Right renal cortex interstitium (tissue), 3 donors: ENCODE results near the gene ARHGEF10L. TPM values are rescaled to one million over a fixed set of nuclear protein-coding genes. Genes with fewer than 3 reads are reported as not detected.

Experiments used
- DNase-seq, 3 donors: peaks; one replicate each; pipeline ENCODE4 v3.0.0-alpha.2; 2013; ENCODE audit warnings: low read depth in 3 of 3, low spot score in 2 of 3
- polyA plus RNA-seq, 3 donors: library from polyadenylated mRNA; unstranded; fragments of 120-200 nt; gene quantifications; one replicate each; pipeline ENCODE4 v1.2.1, GENCODE V29; 2013; ENCODE audit not compliant: insufficient read length in 3 of 3

ARHGEF10L gene
- polyA plus RNA-seq, 3 donors = 35.7 to 41.5 (median 36.5) TPM

GRCh38 chr1:17629460-17629859, 90.0 kb downstream of the ARHGEF10L start:
- no peak for DNase-seq

- no peak for DNase-seq
Observed at GRCh38 chr1:17630048-17630830, 90.7 kb downstream of the ARHGEF10L start.

- DNase-seq = no peak
Observed at GRCh38 chr1:17630986-17631385, 91.5 kb downstream of the ARHGEF10L start.

GRCh38 chr1:17631410-17631809, 91.9 kb downstream of the ARHGEF10L start:
- DNase-seq = no peak

- DNase-seq = no peak
Observed at GRCh38 chr1:17632106-17632505, 92.6 kb downstream of the ARHGEF10L start.

GRCh38 chr1:17632541-17633184, 93.2 kb downstream of the ARHGEF10L start:
- no peak for DNase-seq

- no peak for DNase-seq
Observed at GRCh38 chr1:17633654-17634053, 94.2 kb downstream of the ARHGEF10L start.

- no peak for DNase-seq
Observed at GRCh38 chr1:17635276-17635675, 95.8 kb downstream of the ARHGEF10L start.

- no peak for DNase-seq
Observed at GRCh38 chr1:17635811-17636210, 96.3 kb downstream of the ARHGEF10L start.

- no peak for DNase-seq
Observed at GRCh38 chr1:17636612-17637011, 97.1 kb downstream of the ARHGEF10L start.

- no peak for DNase-seq
Observed at GRCh38 chr1:17637055-17637454, 97.6 kb downstream of the ARHGEF10L start.

GRCh38 chr1:17639703-17640340, 100.3 kb downstream of the ARHGEF10L start:
- no peak for DNase-seq

- no peak for DNase-seq
Observed at GRCh38 chr1:17640393-17640792, 100.9 kb downstream of the ARHGEF10L start.

GRCh38 chr1:17640975-17641374, 101.5 kb downstream of the ARHGEF10L start:
- DNase-seq = no peak

- DNase-seq = no peak
Observed at GRCh38 chr1:17642169-17642568, 102.7 kb downstream of the ARHGEF10L start.

GRCh38 chr1:17642943-17643342, 103.4 kb downstream of the ARHGEF10L start:
- no peak for DNase-seq

- no peak for DNase-seq
Observed at GRCh38 chr1:17643861-17644703, 104.6 kb downstream of the ARHGEF10L start.

- no peak for DNase-seq
Observed at GRCh38 chr1:17645068-17645911, 105.8 kb downstream of the ARHGEF10L start.

- no peak for DNase-seq
Observed at GRCh38 chr1:17646444-17647280, 107.2 kb downstream of the ARHGEF10L start.
